HEK293 (cell line): Measurements from ENCODE around the gene JAKMIP1.

Experiments
- CTCF ChIA-PET: fragments of 350-600 bp; formaldehyde crosslinking; extraction: SDS; loops from one replicate; lab custom pipeline; 2021; ENCODE audit warnings: antibody characterized with exemption; lab: Yijun Ruan, JAX
- POLR2A ChIA-PET: fragments of 300-600 bp; formaldehyde crosslinking; extraction: SDS; loops from one replicate; lab custom pipeline; 2020; ENCODE audit warnings: antibody characterized with exemption, inconsistent platforms; lab: Yijun Ruan, JAX
- H3K27ac ChIP-seq: fragments of 200-500 bp; sonication (Bioruptor generic); 2 replicates; pipeline ENCODE4 v1.5.1; 2014; ENCODE audit warnings: low read depth, low read length, control low read depth, inconsistent platforms; ENCODE audit errors: extremely low read depth
- H3K36me3 ChIP-seq, 2 experiments: fragments of 200-500 bp in 1 of 2; sonication (Bioruptor generic) in 1 of 2; 1 replicate in 1 of 2; 2 replicates in 1 of 2; pipeline ENCODE4 v1.5.1; 2014 to 2017; ENCODE audit warnings: inconsistent platforms in 2 of 2, low read length in 2 of 2; ENCODE audit not compliant: control insufficient read depth in 2 of 2, insufficient read depth in 1 of 2
- H3K4me1 ChIP-seq: fragments of 200-500 bp; sonication (Bioruptor generic); 2 replicates; pipeline ENCODE4 v1.5.1; 2014; ENCODE audit warnings: mild to moderate bottlenecking, low read length, inconsistent platforms; ENCODE audit not compliant: control insufficient read depth, insufficient read depth
- H3K4me3 ChIP-seq: 2 replicates; pipeline ENCODE4 v1.5.1; 2011; ENCODE audit warnings: low read depth, mild to moderate bottlenecking, control low read depth, low read length, moderate library complexity
- H3K9me3 ChIP-seq: fragments of 200-500 bp; sonication (Bioruptor generic); 2 replicates; pipeline ENCODE4 v1.5.1; 2014; ENCODE audit warnings: low read depth, low read length, inconsistent platforms; ENCODE audit not compliant: control insufficient read depth, insufficient read depth
- FEZF1 ChIP-seq: fragments of 450-650 bp; formaldehyde crosslinking; IDR thresholded peaks from 2 replicates; pipeline ENCODE4 v1.5.1; 2016; ENCODE audit warnings: missing biosample characterization, missing genetic modification characterization
- GLI4 ChIP-seq: fragments of 450-650 bp; formaldehyde crosslinking; IDR thresholded peaks from 2 replicates; pipeline ENCODE4 v1.5.1; 2016; ENCODE audit warnings: missing biosample characterization, missing genetic modification characterization
- GLIS2 ChIP-seq: fragments of 450-650 bp; formaldehyde crosslinking; IDR thresholded peaks from 2 replicates; pipeline ENCODE4 v1.5.1; 2016; ENCODE audit warnings: missing biosample characterization, missing genetic modification characterization
- IKZF3 ChIP-seq: fragments of 450-650 bp; IDR thresholded peaks from 2 replicates; pipeline ENCODE4 v1.5.0; 2018; ENCODE audit warnings: missing biosample characterization, mild to moderate bottlenecking, missing genetic modification characterization, moderate library complexity
- KLF9 ChIP-seq: fragments of 450-650 bp; formaldehyde crosslinking; IDR thresholded peaks from 2 replicates; pipeline ENCODE4 v1.5.1; 2016; ENCODE audit warnings: missing biosample characterization, missing genetic modification characterization, low read depth
- MEIS1 ChIP-seq: sonication (generic); formaldehyde crosslinking; IDR thresholded peaks from 2 replicates; pipeline ENCODE4 v1.8.1; 2022; ENCODE audit warnings: missing genetic modification reagents, mild to moderate bottlenecking, borderline replicate concordance
- OVOL3 ChIP-seq: fragments of 450-650 bp; formaldehyde crosslinking; IDR thresholded peaks from 2 replicates; pipeline ENCODE4 v1.5.1; 2016; ENCODE audit warnings: missing biosample characterization, missing genetic modification characterization
- SCRT1 ChIP-seq: fragments of 450-650 bp; formaldehyde crosslinking; IDR thresholded peaks from 2 replicates; pipeline ENCODE4 v1.5.1; 2016; ENCODE audit warnings: missing biosample characterization, missing genetic modification characterization, borderline replicate concordance
- SCRT2 ChIP-seq: fragments of 450-650 bp; formaldehyde crosslinking; IDR thresholded peaks from 2 replicates; pipeline ENCODE4 v1.5.1; 2016; ENCODE audit warnings: missing biosample characterization, missing genetic modification characterization
- SP7 ChIP-seq: fragments of 450-650 bp; formaldehyde crosslinking; IDR thresholded peaks from 2 replicates; pipeline ENCODE4 v1.5.1; 2016; ENCODE audit warnings: missing biosample characterization, missing genetic modification characterization
- YY1 ChIP-seq: fragments of 450-650 bp; formaldehyde crosslinking; IDR thresholded peaks from 2 replicates; pipeline ENCODE4 v1.5.1; 2018; ENCODE audit warnings: missing biosample characterization, missing genetic modification characterization
- ZBTB20 ChIP-seq: fragments of 450-650 bp; formaldehyde crosslinking; IDR thresholded peaks from 2 replicates; pipeline ENCODE4 v1.5.1; 2016; ENCODE audit warnings: missing biosample characterization, missing genetic modification characterization
- ZBTB48 ChIP-seq: fragments of 450-650 bp; formaldehyde crosslinking; IDR thresholded peaks from 2 replicates; pipeline ENCODE4 v1.5.1; 2016; ENCODE audit warnings: missing biosample characterization, missing genetic modification characterization
- ZBTB8A ChIP-seq: fragments of 450-650 bp; formaldehyde crosslinking; IDR thresholded peaks from 2 replicates; pipeline ENCODE4 v1.5.1; 2016; ENCODE audit warnings: missing biosample characterization, missing genetic modification characterization
- ZNF114 ChIP-seq: fragments of 450-650 bp; formaldehyde crosslinking; IDR thresholded peaks from 2 replicates; pipeline ENCODE4 v1.5.0; 2017; ENCODE audit warnings: missing biosample characterization, missing genetic modification characterization
- ZNF214 ChIP-seq: fragments of 450-650 bp; formaldehyde crosslinking; IDR thresholded peaks from 2 replicates; pipeline ENCODE4 v1.5.1; 2017; ENCODE audit warnings: missing biosample characterization, mild to moderate bottlenecking, missing genetic modification characterization, borderline replicate concordance
- ZNF266 ChIP-seq: fragments of 450-650 bp; formaldehyde crosslinking; IDR thresholded peaks from 2 replicates; pipeline ENCODE4 v1.5.1; 2016; ENCODE audit warnings: missing biosample characterization, missing genetic modification characterization, low read depth
- ZNF335 ChIP-seq: fragments of 450-650 bp; formaldehyde crosslinking; conservative IDR thresholded peaks from 2 replicates; pipeline ENCODE4 v1.5.1; 2016; ENCODE audit warnings: missing biosample characterization, missing genetic modification characterization
- ZNF350 ChIP-seq: fragments of 450-650 bp; formaldehyde crosslinking; IDR thresholded peaks from 2 replicates; pipeline ENCODE4 v1.5.0; 2017; ENCODE audit warnings: missing biosample characterization, mild to moderate bottlenecking, missing genetic modification characterization
- ZNF426 ChIP-seq: fragments of 450-650 bp; formaldehyde crosslinking; IDR thresholded peaks from 2 replicates; pipeline ENCODE4 v1.5.1; 2017; ENCODE audit warnings: missing biosample characterization, missing genetic modification characterization, mild to moderate bottlenecking, inconsistent platforms, moderate library complexity
- ZNF433 ChIP-seq: fragments of 450-650 bp; formaldehyde crosslinking; IDR thresholded peaks from 2 replicates; pipeline ENCODE4 v1.5.1; 2016; ENCODE audit warnings: missing biosample characterization, missing genetic modification characterization, low read depth
- ZNF571 ChIP-seq: fragments of 450-650 bp; formaldehyde crosslinking; IDR thresholded peaks from 2 replicates; pipeline ENCODE4 v1.5.0; 2017; ENCODE audit warnings: missing biosample characterization, missing genetic modification characterization
- ZNF677 ChIP-seq: fragments of 450-650 bp; IDR thresholded peaks from 2 replicates; pipeline ENCODE4 v1.5.0; 2018; ENCODE audit warnings: missing biosample characterization, mild to moderate bottlenecking, missing genetic modification characterization, moderate library complexity
- ZNF707 ChIP-seq: fragments of 450-650 bp; formaldehyde crosslinking; IDR thresholded peaks from 2 replicates; pipeline ENCODE4 v1.5.1; 2016; ENCODE audit warnings: missing biosample characterization, missing genetic modification characterization
- ZNF747 ChIP-seq: fragments of 450-650 bp; formaldehyde crosslinking; IDR thresholded peaks from 2 replicates; pipeline ENCODE4 v1.5.1; 2016; ENCODE audit warnings: missing biosample characterization, missing genetic modification characterization
- ZNF776 ChIP-seq: fragments of 450-650 bp; formaldehyde crosslinking; IDR thresholded peaks from 2 replicates; pipeline ENCODE4 v1.5.0; 2017; ENCODE audit warnings: missing biosample characterization, missing genetic modification characterization, borderline replicate concordance
- ZSCAN16 ChIP-seq: fragments of 450-650 bp; formaldehyde crosslinking; IDR thresholded peaks from 2 replicates; pipeline ENCODE4 v1.5.1; 2016; ENCODE audit warnings: missing biosample characterization, missing genetic modification characterization
- TF ChIP-seq, protein P1 (sequence below): fragments of 450-650 bp; formaldehyde crosslinking; conservative IDR thresholded peaks from 2 replicates; pipeline ENCODE4 v1.5.1; 2016; ENCODE audit warnings: low read depth, missing biosample characterization, missing genetic modification characterization
- TF ChIP-seq, protein P2 (sequence below): fragments of 450-650 bp; formaldehyde crosslinking; IDR thresholded peaks from 2 replicates; pipeline ENCODE4 v1.5.1; 2016; ENCODE audit warnings: missing biosample characterization, missing genetic modification characterization
- TF ChIP-seq, protein P3 (sequence below): fragments of 450-650 bp; formaldehyde crosslinking; IDR thresholded peaks from 2 replicates; pipeline ENCODE4 v1.5.1; 2016; ENCODE audit warnings: missing biosample characterization, missing genetic modification characterization
- TF ChIP-seq, protein P4 (sequence below): fragments of 450-650 bp; formaldehyde crosslinking; IDR thresholded peaks from 2 replicates; pipeline ENCODE4 v1.5.1; 2016; ENCODE audit warnings: missing biosample characterization, missing genetic modification characterization

The JAKMIP1 gene

DNA sequence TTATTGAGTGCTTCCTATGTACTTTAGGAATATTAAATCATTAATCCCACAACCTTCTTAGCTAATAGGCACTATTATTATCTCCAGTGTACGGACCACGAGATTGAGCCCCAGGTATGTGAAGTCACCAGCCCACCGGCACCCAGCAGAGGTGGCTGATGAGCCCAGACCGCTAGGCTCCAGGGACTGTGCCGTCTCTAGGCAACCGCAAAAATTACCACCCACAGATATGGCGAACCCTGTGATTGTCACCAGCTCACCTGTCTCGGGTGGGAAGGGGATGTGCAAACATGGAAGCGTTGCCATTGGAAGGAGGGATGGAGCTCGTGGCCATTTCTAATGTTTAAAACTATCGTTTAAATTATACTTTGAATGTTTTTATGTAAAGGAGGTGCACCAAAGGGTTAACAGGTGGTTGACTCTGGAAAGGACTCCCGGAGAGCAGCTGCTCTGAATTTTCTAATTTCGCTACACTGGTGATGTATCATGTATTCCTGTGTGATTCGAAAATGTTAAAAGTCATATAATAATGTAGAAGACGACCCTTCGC lies 21.0 kb upstream of the JAKMIP1 start:
- no peak overlapping the region for H3K27ac ChIP-seq
- CTCF ChIA-PET = interaction anchor here (1.5 kb wide), 1 partner anchor 29 kb away, joined by 3 read pairs; no protein-coding TSS in a partner anchor
- H3K4me3 ChIP-seq = peak overlapping the region; percentile 5; the same call in 1 of the 2 replicates
- POLR2A ChIA-PET = no interaction called here
- no peaks in the 10 kb centered on the region for H3K4me1 ChIP-seq
- no peaks in the 10 kb centered on the region for H3K9me3 ChIP-seq
- H3K36me3 ChIP-seq = no peaks in the 10 kb centered on the region
- no peak for TF ChIP-seq ZNF776 (tag by site-specific recombination)
- TF ChIP-seq ZNF350 (tag by site-specific recombination) = no peak
- no peak for TF ChIP-seq YY1 (tag by site-specific recombination)
- peak; percentile 77 for TF ChIP-seq SCRT1 (tag by site-specific recombination)
- no peak for TF ChIP-seq ZNF433 (tag by site-specific recombination)
- no peak for TF ChIP-seq FEZF1 (tag by site-specific recombination)
- no peak for TF ChIP-seq ZSCAN16 (tag by site-specific recombination)
- TF ChIP-seq GLI4 = no peak
- no peak for TF ChIP-seq ZNF214 (tag by site-specific recombination)
- TF ChIP-seq IKZF3 = no peak
- TF ChIP-seq ZNF266 (tag by site-specific recombination) = no peak
- no peak for TF ChIP-seq ZBTB20 (tag by site-specific recombination)
- TF ChIP-seq, protein P1, sequence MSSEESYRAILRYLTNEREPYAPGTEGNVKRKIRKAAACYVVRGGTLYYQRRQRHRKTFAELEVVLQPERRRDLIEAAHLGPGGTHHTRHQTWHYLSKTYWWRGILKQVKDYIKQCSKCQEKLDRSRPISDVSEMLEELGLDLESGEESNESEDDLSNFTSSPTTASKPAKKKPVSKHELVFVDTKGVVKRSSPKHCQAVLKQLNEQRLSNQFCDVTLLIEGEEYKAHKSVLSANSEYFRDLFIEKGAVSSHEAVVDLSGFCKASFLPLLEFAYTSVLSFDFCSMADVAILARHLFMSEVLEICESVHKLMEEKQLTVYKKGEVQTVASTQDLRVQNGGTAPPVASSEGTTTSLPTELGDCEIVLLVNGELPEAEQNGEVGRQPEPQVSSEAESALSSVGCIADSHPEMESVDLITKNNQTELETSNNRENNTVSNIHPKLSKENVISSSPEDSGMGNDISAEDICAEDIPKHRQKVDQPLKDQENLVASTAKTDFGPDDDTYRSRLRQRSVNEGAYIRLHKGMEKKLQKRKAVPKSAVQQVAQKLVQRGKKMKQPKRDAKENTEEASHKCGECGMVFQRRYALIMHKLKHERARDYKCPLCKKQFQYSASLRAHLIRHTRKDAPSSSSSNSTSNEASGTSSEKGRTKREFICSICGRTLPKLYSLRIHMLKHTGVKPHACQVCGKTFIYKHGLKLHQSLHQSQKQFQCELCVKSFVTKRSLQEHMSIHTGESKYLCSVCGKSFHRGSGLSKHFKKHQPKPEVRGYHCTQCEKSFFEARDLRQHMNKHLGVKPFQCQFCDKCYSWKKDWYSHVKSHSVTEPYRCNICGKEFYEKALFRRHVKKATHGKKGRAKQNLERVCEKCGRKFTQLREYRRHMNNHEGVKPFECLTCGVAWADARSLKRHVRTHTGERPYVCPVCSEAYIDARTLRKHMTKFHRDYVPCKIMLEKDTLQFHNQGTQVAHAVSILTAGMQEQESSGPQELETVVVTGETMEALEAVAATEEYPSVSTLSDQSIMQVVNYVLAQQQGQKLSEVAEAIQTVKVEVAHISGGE (tag by site-specific recombination) = no peak
- 0 out of 2 replicates have a peak, but pooled peaks have one; percentile 48 for TF ChIP-seq SP7
- no peak for TF ChIP-seq KLF9 (tag by site-specific recombination)
- TF ChIP-seq ZBTB48 = peak; percentile 60; the same call in 1 of the 2 replicates
- no peak for TF ChIP-seq ZNF747
- TF ChIP-seq, protein P2, sequence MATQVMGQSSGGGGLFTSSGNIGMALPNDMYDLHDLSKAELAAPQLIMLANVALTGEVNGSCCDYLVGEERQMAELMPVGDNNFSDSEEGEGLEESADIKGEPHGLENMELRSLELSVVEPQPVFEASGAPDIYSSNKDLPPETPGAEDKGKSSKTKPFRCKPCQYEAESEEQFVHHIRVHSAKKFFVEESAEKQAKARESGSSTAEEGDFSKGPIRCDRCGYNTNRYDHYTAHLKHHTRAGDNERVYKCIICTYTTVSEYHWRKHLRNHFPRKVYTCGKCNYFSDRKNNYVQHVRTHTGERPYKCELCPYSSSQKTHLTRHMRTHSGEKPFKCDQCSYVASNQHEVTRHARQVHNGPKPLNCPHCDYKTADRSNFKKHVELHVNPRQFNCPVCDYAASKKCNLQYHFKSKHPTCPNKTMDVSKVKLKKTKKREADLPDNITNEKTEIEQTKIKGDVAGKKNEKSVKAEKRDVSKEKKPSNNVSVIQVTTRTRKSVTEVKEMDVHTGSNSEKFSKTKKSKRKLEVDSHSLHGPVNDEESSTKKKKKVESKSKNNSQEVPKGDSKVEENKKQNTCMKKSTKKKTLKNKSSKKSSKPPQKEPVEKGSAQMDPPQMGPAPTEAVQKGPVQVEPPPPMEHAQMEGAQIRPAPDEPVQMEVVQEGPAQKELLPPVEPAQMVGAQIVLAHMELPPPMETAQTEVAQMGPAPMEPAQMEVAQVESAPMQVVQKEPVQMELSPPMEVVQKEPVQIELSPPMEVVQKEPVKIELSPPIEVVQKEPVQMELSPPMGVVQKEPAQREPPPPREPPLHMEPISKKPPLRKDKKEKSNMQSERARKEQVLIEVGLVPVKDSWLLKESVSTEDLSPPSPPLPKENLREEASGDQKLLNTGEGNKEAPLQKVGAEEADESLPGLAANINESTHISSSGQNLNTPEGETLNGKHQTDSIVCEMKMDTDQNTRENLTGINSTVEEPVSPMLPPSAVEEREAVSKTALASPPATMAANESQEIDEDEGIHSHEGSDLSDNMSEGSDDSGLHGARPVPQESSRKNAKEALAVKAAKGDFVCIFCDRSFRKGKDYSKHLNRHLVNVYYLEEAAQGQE = no peak
- TF ChIP-seq ZNF707 (tag by site-specific recombination) = no peak
- no peak for TF ChIP-seq ZNF114
- TF ChIP-seq MEIS1 = no peak
- TF ChIP-seq OVOL3 (tag by site-specific recombination) = no peak
- no peak for TF ChIP-seq ZNF571
- peak; percentile 97 for TF ChIP-seq SCRT2 (tag by site-specific recombination)
- TF ChIP-seq, protein P3, sequence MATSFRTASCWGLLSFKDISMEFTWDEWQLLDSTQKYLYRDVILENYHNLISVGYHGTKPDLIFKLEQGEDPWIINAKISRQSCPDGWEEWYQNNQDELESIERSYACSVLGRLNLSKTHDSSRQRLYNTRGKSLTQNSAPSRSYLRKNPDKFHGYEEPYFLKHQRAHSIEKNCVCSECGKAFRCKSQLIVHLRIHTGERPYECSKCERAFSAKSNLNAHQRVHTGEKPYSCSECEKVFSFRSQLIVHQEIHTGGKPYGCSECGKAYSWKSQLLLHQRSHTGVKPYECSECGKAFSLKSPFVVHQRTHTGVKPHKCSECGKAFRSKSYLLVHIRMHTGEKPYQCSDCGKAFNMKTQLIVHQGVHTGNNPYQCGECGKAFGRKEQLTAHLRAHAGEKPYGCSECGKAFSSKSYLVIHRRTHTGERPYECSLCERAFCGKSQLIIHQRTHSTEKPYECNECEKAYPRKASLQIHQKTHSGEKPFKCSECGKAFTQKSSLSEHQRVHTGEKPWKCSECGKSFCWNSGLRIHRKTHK (tag by site-specific recombination) = no peak
- TF ChIP-seq ZNF677 (tag by site-specific recombination) = no peak
- TF ChIP-seq ZNF335 (tag by site-specific recombination) = peak; percentile 78
- TF ChIP-seq GLIS2 (tag by site-specific recombination) = peak; percentile 39; the same call in 1 of the 2 replicates
- TF ChIP-seq, protein P4, sequence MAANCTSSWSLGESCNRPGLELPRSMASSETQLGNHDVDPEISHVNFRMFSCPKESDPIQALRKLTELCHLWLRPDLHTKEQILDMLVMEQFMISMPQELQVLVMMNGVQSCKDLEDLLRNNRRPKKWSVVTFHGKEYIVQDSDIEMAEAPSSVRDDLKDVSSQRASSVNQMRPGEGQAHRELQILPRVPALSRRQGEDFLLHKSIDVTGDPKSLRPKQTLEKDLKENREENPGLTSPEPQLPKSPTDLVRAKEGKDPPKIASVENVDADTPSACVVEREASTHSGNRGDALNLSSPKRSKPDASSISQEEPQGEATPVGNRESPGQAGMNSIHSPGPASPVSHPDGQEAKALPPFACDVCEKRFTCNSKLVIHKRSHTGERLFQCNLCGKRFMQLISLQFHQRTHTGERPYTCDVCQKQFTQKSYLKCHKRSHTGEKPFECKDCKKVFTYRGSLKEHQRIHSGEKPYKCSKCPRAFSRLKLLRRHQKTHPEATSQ (tag by site-specific recombination) = no peak
- TF ChIP-seq ZNF426 (tag by site-specific recombination) = no peak
- no peak for TF ChIP-seq ZBTB8A
